Stimulated activated CD4-positive, alpha-beta T cell treated with anti-CD3 and anti-CD28 coated beads, Interleukin-2, amount 100 ng/mL, for 4 hours (primary cell): ENCODE results near the gene TEX264.

Experiments
- DNase-seq: peaks from one replicate; pipeline ENCODE4 v3.0.0-alpha.2; 2020; ENCODE audit warnings: low read depth

The TEX264 gene

GRCh38 chr3:51698209-51698608 is 27.2 kb downstream of the TEX264 start:
- no peak for DNase-seq

- no peak for DNase-seq
These were observed 29.4 kb downstream of the TEX264 start for GRCh38 chr3:51700403-51700802.

GRCh38 chr3:51702156-51702555 is 31.1 kb downstream of the TEX264 start:
- no peak for DNase-seq

GRCh38 chr3:51703068-51703760 is 32.2 kb downstream of the TEX264 start:
- no peak for DNase-seq

- DNase-seq: no peak
These were observed 32.9 kb downstream of the TEX264 start for GRCh38 chr3:51703761-51704510.

- no peak for DNase-seq
These were observed 33.5 kb downstream of the TEX264 start for GRCh38 chr3:51704511-51704950.

GRCh38 chr3:51705276-51706020 is 34.4 kb downstream of the TEX264 start:
- no peak for DNase-seq

GRCh38 chr3:51706021-51706485 is 35.0 kb downstream of the TEX264 start:
- DNase-seq: no peak

GRCh38 chr3:51706788-51707731 is 36.0 kb downstream of the TEX264 start, which contains the start of gene GRM2:
GRM2 (plus strand) TSS chr3:51707068; CDS start chr3:51708984, 1,916 bp downstream.
- DNase-seq: no peak

GRCh38 chr3:51708216-51708845 is 37.3 kb downstream of the TEX264 start:
- DNase-seq: no peak

- DNase-seq: no peak
These were observed 38.0 kb downstream of the TEX264 start for GRCh38 chr3:51709004-51709420.

- no peak for DNase-seq
These were observed 38.6 kb downstream of the TEX264 start for GRCh38 chr3:51709675-51710074.

- no peak for DNase-seq
These were observed 39.7 kb downstream of the TEX264 start for GRCh38 chr3:51710631-51711351.

- DNase-seq: no peak
These were observed 40.4 kb downstream of the TEX264 start for GRCh38 chr3:51711352-51712037.

GRCh38 chr3:51712038-51712420 is 41.0 kb downstream of the TEX264 start:
- no peak for DNase-seq

- no peak for DNase-seq
These were observed 41.5 kb downstream of the TEX264 start for GRCh38 chr3:51712511-51712931.

- DNase-seq: no peak
These were observed 41.9 kb downstream of the TEX264 start for GRCh38 chr3:51712963-51713362.

GRCh38 chr3:51715231-51715976 is 44.4 kb downstream of the TEX264 start:
- no peak for DNase-seq

GRCh38 chr3:51715977-51716294 is 44.9 kb downstream of the TEX264 start:
- no peak for DNase-seq
